Spinal cord (tissue), 10 donors: ENCODE measurements around the gene PREX1. TPM values are rescaled to one million over a fixed set of nuclear protein-coding genes. Genes with fewer than 3 reads are reported as not detected.

ENCODE experiments used
- DNase-seq, 6 donors: peaks; one replicate each; pipeline versions ENCODE4 v3.0.0 to v3.0.0-alpha.2; 2013 to 2015; ENCODE audit warnings: low spot score in 6 of 6, low read depth in 4 of 6
- H3K27ac ChIP-seq: one replicate; pipeline ENCODE4 v1.5.1; 2013; ENCODE audit warnings: low read depth, low read length, control low read depth
- H3K27me3 ChIP-seq: one replicate; pipeline ENCODE4 v1.6.1; 2013; ENCODE audit warnings: low read length; ENCODE audit not compliant: control insufficient read depth, insufficient read depth
- H3K36me3 ChIP-seq: one replicate; pipeline ENCODE4 v1.6.1; 2013; ENCODE audit warnings: low read length; ENCODE audit not compliant: control insufficient read depth, insufficient read depth
- H3K4me1 ChIP-seq: one replicate; pipeline ENCODE4 v1.6.1; 2013; ENCODE audit warnings: low read length; ENCODE audit not compliant: control insufficient read depth, insufficient read depth
- H3K4me3 ChIP-seq: one replicate; pipeline ENCODE4 v1.5.1; 2013; ENCODE audit warnings: low read depth, low read length, control low read depth
- H3K9me3 ChIP-seq: one replicate; pipeline ENCODE4 v1.6.1; 2013; ENCODE audit warnings: low read length; ENCODE audit not compliant: control insufficient read depth, insufficient read depth
- WGBS: methylation state at CpG from one replicate; pipeline ENCODE4 v1.1.5; 2013; ENCODE audit warnings: missing lambda C conversion rate; ENCODE audit not compliant: insufficient coverage; 5-methylcytosine and 5-hydroxymethylcytosine counted together
- polyA plus RNA-seq, 2 donors: library from polyadenylated mRNA; unstranded; fragments of 120-200 nt; gene quantifications; one replicate each; pipeline ENCODE4 v1.2.1, GENCODE V29; 2013; ENCODE audit not compliant: insufficient read length in 2 of 2
- total RNA-seq, 2 donors: library from RNA; depleted of rRNA in 1 of 2; stranded (reverse); fragments of 120-200 nt in 1 of 2; fragments of >200 nt in 1 of 2; gene quantifications; one replicate each; pipeline versions ENCODE4 v1.2.3 to v1.2.4, GENCODE V29; 2013 to 2014
- donor health status: healthy.

The PREX1 gene
- total and polyA plus RNA-seq, 4 donors, result 46.7 to 99.1 (median 72.9) TPM

- peak in 1 of 6 donors; percentile 54 for DNase-seq
- Histone ChIP-seq H3K9me3 (no peaks in the 10 kb centered on the region), H3K27me3 (no peaks in the 10 kb centered on the region), H3K4me1 (peaks cover 8% of the 10 kb centered on the region), H3K4me3 (no peak overlapping the region), H3K27ac (no peak overlapping the region), H3K36me3 (no peaks in the 10 kb centered on the region)
- WGBS, result 60% methylated on average over 4 of the region's 8 CpGs
Measured at GRCh38 chr20:48586730-48587129, 241.1 kb downstream of the PREX1 start.

DNA sequence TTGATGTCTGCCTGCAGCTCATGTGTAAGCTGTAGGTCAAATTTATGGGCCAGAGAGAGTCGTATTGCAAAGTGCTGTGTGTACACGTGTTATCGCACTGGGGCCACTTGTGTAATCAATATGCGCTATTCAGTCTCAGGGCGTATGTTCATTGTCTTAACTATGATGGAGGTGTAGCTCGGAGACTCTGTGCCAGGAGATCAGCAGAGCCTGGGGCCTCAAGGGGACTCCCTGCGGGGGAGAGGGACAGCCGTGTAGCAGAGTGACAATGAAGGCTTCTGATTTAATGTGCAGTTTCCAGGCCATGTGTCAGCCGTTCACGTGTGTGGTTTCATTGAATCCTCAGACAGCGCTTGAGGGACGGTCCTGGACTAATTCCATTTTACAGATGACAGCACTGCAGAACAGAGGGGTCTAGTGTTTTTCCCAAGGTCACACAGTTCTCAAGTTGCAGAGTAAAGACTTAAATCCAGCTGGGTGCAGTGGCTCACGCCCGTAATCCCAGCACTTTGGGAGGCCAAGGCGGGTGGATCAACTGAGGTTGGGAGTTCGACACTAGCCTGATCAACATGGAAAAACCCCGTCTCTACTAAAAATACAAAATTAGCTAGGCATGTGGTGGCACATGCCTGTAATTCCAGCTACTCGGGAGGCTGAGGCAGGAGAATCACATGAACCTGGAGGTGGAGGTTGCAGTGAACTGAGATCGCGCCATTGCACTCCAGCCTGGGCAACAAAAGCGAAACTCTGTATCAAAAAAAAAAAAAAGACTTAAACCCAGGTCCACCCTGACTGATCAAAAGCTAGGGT, 242.5 kb downstream of the PREX1 start:
- Histone ChIP-seq H3K36me3 (no peaks in the 10 kb centered on the region), H3K4me1 (peaks cover 11% of the 10 kb centered on the region), H3K27me3 (no peaks in the 10 kb centered on the region), H3K9me3 (no peaks in the 10 kb centered on the region), H3K4me3 (no peak overlapping the region), H3K27ac (no peak overlapping the region)
- DNase-seq, result peak in 1 of 6 donors; percentile 74
- 43% methylated on average over 18 of the region's 21 CpGs for WGBS

- no peak overlapping the region for H3K4me3 ChIP-seq
- no peak for DNase-seq
- H3K36me3 ChIP-seq, result no peaks in the 10 kb centered on the region
- no peak overlapping the region for H3K27ac ChIP-seq
- WGBS, result 53% methylated on average over 6 of the region's 8 CpGs
- H3K9me3 ChIP-seq, result no peaks in the 10 kb centered on the region
- H3K4me1 ChIP-seq, result peaks cover 11% of the 10 kb centered on the region
- no peaks in the 10 kb centered on the region for H3K27me3 ChIP-seq
Measured at GRCh38 chr20:48584391-48585060, 243.3 kb downstream of the PREX1 start.

DNA sequence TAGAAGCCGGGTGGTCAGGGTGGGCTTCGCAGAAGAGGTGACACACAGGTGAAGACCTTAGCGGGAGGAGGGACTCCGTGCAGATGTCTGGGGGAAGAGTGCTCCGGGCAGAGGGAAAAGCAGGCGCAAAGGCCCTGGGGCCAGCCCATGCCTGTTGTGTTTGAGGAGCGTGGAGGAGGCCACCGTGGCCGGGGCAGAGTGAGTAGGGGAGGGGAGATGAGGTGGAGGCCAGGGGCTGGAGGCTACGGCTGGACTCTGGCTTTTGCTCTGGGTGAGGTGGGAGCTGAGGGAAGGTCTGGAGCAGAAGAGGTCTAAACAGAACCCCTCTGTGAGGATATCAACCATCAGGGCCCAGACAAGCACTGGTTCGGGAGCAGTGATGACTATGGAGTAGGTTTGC, 244.0 kb downstream of the PREX1 start:
- no peaks in the 10 kb centered on the region for H3K27me3 ChIP-seq
- H3K4me1 ChIP-seq, result peaks cover 11% of the 10 kb centered on the region
- 82% methylated on average over 11 of the region's 11 CpGs for WGBS
- H3K9me3 ChIP-seq, result no peaks in the 10 kb centered on the region
- no peak for DNase-seq
- H3K4me3 ChIP-seq, result no peak overlapping the region
- no peak overlapping the region for H3K27ac ChIP-seq
- H3K36me3 ChIP-seq, result no peaks in the 10 kb centered on the region

DNA sequence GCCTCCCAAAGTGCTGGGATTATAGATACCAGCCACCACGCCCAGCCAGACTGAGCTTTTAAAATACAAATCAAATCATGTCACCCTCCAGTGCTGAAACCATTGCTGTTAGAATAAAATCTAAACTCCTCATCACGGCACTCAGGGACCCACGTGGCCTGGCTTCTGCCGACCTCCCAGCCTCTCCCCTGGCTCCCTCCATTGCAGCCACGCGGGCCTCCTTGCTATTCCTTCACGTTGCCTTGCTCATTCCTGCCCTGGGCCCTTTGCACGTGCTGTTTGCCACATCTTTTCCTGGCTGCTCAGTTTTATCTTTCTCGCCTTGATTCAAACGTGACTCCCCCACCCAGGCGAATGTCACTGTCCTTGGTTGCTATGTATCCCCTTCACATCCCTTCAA, 244.6 kb downstream of the PREX1 start:
- no peak for DNase-seq
- no peaks in the 10 kb centered on the region for H3K9me3 ChIP-seq
- no peaks in the 10 kb centered on the region for H3K27me3 ChIP-seq
- no peak overlapping the region for H3K27ac ChIP-seq
- WGBS, result 88% methylated on average over 11 of the region's 11 CpGs
- no peak overlapping the region for H3K4me3 ChIP-seq
- H3K36me3 ChIP-seq, result no peaks in the 10 kb centered on the region
- peaks cover 11% of the 10 kb centered on the region for H3K4me1 ChIP-seq

DNA sequence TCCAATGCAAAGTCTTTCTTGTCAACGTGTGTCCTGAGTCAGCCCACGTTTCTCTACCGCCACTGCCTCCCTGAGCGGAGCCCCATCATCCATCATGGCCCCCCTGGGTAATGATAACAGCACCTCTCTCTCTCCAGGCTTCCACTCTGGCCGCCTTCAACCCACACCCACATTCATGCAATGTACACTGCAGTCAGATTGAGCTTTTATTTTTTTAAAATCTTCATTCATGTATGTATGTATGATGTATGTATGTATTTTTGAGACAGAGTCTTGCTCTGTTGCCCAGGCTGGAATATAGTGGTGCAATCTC, 245.2 kb downstream of the PREX1 start:
- H3K27me3 ChIP-seq, result no peaks in the 10 kb centered on the region
- H3K36me3 ChIP-seq, result no peaks in the 10 kb centered on the region
- no peak for DNase-seq
- H3K4me1 ChIP-seq, result peaks cover 11% of the 10 kb centered on the region
- WGBS, result 22% methylated on average over 4 of the region's 5 CpGs
- no peaks in the 10 kb centered on the region for H3K9me3 ChIP-seq
- no peak overlapping the region for H3K4me3 ChIP-seq
- no peak overlapping the region for H3K27ac ChIP-seq

- no peak overlapping the region for H3K27ac ChIP-seq
- no peaks in the 10 kb centered on the region for H3K9me3 ChIP-seq
- H3K4me3 ChIP-seq, result no peak overlapping the region
- no peak for DNase-seq
- 90% methylated on average over 2 of the region's 5 CpGs for WGBS
- H3K4me1 ChIP-seq, result peaks cover 11% of the 10 kb centered on the region
- H3K27me3 ChIP-seq, result no peaks in the 10 kb centered on the region
- no peaks in the 10 kb centered on the region for H3K36me3 ChIP-seq
Measured at GRCh38 chr20:48581167-48581566, 246.6 kb downstream of the PREX1 start.

DNA sequence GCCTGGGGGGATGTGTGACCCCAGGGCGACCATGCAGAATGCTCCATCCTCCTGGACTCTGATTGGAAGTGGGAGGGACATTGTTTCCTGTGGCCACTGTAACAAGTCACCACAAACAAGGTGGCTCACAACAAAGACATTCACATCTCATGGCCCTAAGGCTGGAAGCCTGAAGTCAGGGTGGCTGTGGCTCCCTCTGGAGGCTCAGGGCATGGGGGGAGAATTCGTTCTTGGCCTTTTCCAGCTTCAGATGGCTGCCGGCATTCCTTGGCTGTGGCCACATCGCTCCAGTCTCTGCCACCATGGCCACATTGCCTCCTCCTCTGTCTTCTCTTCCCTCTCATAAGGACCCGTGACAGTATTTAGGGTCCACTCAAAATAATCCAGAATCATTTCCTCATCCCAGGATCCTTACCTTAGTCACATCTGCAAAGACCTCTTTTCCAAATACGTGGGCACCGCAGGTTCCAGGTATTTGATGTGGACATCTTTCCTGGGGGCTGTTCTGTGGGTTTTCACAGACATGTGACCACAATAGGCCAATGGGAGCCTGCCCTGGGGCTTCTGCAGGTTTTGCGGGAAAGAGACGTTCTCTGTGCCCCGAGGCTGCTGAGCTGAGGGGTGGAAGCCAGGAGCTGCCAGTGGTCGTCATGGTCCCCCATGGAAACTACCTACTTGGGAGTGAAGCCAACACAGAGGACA, 249.3 kb downstream of the PREX1 start:
- H3K27me3 ChIP-seq, result no peaks in the 10 kb centered on the region
- WGBS, result 81% methylated on average over 10 of the region's 11 CpGs
- H3K4me3 ChIP-seq, result no peak overlapping the region
- DNase-seq, result no peak
- H3K27ac ChIP-seq, result no peak overlapping the region
- H3K4me1 ChIP-seq, result peaks cover 11% of the 10 kb centered on the region
- no peaks in the 10 kb centered on the region for H3K9me3 ChIP-seq
- H3K36me3 ChIP-seq, result no peaks in the 10 kb centered on the region

GRCh38 chr20:48577557-48577956, 250.2 kb downstream of the PREX1 start:
- Histone ChIP-seq H3K27me3 (no peaks in the 10 kb centered on the region), H3K4me1 (peaks cover 12% of the 10 kb centered on the region)
- 82% methylated on average over 10 of the region's 11 CpGs for WGBS

More at GRCh38 chr20:48577557-48577956, 250.2 kb downstream of the PREX1 start:
- no peak for DNase-seq
- H3K36me3 ChIP-seq, result no peaks in the 10 kb centered on the region
- H3K9me3 ChIP-seq, result no peaks in the 10 kb centered on the region
- H3K4me3 ChIP-seq, result no peak overlapping the region
- no peak overlapping the region for H3K27ac ChIP-seq
